Ureter (tissue), 1 donor: ENCODE results near the gene BBX. TPM values are rescaled to one million over a fixed set of nuclear protein-coding genes. Genes with fewer than 3 reads are reported as not detected.

ENCODE experiments used
- DNase-seq: peaks from one replicate; pipeline ENCODE4 v3.0.0-alpha.2; 2020; ENCODE audit warnings: low spot score
- total RNA-seq: library from RNA; stranded (reverse); gene quantifications from one replicate; pipeline ENCODE4 v1.2.4, GENCODE V29; 2023
- donor health status: DM: yes; HTN: yes; CAD: no.

BBX gene
- total RNA-seq, 1 donor from 2014 or later = 87.0 TPM

DNA sequence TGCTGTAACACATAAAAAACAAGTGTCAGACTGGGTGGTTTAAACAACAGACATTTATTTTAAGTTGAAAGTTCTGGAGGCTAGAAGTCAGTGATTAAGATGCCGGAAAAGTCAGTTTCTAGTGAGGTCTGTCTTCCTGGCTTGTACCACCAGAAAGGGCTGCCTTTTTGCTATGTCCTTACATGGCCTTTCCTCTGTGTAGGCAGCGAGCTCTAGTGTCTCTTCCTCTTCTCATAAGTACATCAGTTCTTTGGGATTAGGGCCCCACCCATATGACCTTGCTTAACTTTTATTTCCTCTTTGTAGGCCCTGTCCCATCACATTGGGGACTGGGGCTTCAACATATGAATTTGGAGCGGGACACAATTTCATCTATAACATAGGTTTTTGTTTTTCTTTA lies 128.0 kb downstream of the BBX start:
- DNase-seq = no peak

DNA sequence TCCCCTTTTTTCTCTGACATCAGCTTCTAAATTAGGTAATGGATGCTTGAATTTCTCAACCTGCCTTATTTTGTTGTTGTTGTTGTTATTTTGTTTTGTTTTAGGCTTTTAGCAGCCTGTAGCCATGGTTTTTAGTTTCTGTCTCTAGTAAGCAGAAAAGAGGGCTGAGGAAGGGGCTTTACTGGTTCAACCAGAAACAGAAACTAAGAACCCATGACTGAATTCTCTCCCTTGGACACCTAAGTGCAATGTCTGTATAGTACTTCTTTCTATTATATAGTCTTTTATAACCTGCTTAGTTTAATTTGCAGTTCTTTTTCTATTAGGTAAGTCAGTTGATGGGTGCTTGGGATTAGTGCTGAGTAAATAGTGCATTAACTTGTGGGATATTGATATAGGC lies 129.0 kb downstream of the BBX start:
- DNase-seq = no peak

DNA sequence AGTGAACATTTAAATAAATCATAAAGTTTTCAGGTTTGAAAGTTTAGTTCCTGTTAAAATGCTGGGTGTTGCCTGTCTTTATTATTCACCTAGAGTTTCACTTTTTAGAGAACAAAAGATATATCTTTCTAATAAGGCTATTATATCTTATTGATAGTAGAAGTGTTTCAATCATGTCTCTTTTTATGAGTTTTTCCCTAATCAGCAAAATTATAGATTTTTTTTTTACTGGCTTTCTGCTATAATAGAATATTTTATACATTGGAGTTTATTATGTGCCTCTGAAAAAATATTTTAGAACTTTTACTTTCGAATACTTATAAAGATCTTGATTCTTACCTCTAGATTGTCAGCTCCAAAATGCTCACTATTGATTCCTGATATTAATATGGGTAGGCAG lies 131.5 kb downstream of the BBX start:
- DNase-seq = no peak

GRCh38 chr3:107657971-107658370 lies 135.2 kb downstream of the BBX start:
- no peak for DNase-seq

- no peak for DNase-seq
Measured at GRCh38 chr3:107660306-107660976, 137.7 kb downstream of the BBX start.

- DNase-seq = no peak
Measured at GRCh38 chr3:107661447-107662123, 138.8 kb downstream of the BBX start.

DNA sequence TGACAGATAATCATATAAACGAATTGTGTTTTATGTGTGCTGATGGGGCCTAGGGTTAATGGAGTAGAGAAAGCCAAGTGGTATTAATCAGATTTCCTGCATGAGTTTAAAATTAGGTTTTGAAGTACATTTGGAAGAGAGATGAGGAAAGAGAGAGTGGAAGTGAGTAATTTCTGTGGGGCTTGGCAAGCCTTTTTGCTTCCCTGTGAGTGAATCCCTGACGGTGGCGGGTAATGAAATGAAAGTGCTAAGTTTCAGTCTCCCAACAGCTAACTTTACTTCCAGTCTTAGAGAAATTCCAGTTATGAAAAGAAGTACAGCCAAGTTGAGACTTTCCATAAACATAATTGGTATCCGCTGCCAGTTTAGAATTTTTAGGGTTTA lies 139.4 kb downstream of the BBX start:
- DNase-seq = peak; percentile 47

- no peak for DNase-seq
Measured at GRCh38 chr3:107662586-107662985, 139.8 kb downstream of the BBX start.

DNA sequence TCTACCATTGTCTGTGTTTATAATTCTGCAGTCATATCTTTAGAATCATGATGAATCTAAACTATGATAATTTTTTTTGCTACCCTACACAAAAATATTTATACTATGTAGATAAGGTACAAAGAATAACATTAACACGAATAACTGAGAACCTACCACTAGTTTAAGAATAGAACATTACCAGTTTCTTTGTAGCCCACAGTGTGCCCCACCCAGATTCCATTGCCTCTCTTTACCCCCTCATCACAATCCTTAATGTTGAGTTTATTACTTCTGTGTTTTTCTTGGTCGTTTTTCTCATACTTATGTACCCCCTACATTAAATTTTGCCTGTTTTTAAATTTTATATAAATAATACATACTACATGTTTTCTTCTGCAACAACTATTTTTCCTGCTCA lies 140.5 kb downstream of the BBX start:
- no peak for DNase-seq

- DNase-seq = no peak
Measured at GRCh38 chr3:107664614-107665013, 141.9 kb downstream of the BBX start.

GRCh38 chr3:107665351-107665750 lies 142.6 kb downstream of the BBX start:
- no peak for DNase-seq

- DNase-seq = no peak
Measured at GRCh38 chr3:107666853-107667252, 144.1 kb downstream of the BBX start.

GRCh38 chr3:107668416-107668815 lies 145.7 kb downstream of the BBX start:
- DNase-seq = no peak

DNA sequence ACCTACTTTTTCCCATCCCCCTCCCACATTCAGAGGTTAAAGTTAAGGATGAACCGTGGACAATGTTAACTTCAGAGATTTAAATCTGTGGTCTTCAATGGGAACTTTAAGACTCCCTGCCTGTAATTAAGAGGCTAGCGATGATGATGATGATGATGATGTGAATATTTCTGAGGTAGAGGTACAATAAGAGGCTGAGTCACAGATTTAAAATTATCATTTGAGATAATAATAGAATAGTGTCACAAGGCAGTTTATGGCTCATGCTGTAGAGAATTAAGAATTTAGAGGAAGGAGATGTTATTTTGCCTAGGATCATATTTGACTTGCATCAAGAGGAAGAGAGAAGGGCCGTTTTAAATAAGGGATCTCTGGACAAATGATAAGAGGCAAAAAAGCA lies 146.2 kb downstream of the BBX start:
- DNase-seq = no peak

- DNase-seq = no peak
Measured at GRCh38 chr3:107669669-107670068, 146.9 kb downstream of the BBX start.

DNA sequence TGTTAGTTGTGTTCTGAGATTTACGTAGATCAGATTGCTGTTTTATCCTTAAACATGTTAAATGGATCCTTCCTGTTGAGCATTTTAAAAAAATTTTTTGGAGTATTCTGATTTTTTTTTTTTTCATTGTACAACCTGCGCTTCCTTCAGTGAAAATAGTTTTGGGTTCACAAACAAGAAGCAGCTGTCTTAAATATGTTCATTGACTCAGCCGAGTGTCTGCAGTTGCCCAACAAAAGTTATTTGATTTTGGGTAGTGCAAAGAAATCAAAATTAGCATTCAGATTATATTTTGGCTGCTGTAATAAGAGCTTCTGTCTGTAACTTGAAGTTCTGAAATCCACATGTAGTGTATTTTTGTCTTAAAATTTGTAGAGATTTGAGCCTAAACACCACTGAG lies 148.2 kb downstream of the BBX start:
- DNase-seq = no peak

DNA sequence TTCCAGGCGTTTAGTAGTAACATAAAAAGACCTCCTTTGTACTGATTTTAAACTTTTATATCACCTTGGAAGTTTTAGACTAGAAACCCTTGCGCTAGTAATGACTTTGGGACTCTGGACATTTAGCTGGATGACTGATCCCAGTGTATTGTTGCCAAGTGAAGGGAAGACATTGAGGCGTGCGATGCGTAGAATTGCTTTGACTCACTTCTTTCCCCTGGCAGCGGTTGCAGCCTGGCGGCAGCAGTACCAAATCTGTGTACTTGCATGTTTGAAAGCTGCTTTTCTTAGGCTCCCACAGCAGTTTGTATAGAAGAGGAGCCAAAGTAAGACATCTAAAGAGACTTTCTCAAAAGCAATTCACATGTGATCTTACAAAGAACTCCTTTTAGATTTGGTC lies 151.6 kb downstream of the BBX start:
- DNase-seq = no peak

DNA sequence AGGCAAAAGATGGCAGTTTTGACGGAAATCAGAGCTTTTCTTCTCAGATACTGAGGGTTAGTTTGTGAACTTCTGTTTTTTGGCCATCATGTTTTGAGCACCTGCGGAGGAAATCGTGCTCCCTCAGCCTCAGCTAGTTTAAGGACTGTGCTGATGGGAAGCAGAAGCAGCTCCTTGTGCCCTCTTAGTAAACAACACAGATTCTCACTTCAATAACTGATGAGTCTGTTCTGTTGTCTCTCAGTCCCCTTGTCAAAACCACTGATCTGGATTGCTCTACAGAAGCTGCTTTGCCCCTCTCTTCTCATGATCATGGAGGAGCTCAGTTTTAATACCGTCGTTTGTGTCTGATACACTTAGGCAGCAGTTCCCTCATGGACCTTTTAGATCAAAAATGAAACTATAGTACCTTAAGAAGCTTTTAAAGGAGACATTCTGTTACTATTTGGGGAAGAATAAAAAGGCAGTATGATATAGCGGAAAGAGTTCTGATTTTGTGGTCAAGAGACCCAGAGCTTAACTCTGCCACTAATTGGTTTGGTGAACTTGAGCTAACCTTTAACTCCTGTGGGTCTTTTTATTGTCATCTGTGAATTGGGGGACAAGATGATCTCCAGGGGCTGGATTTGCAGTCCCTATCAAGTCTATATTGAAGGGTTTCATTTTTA lies 152.6 kb downstream of the BBX start:
- no peak for DNase-seq

GRCh38 chr3:107676469-107677309 lies 153.9 kb downstream of the BBX start:
- no peak for DNase-seq

- DNase-seq = no peak
Measured at GRCh38 chr3:107679921-107680320, 157.2 kb downstream of the BBX start.

DNA sequence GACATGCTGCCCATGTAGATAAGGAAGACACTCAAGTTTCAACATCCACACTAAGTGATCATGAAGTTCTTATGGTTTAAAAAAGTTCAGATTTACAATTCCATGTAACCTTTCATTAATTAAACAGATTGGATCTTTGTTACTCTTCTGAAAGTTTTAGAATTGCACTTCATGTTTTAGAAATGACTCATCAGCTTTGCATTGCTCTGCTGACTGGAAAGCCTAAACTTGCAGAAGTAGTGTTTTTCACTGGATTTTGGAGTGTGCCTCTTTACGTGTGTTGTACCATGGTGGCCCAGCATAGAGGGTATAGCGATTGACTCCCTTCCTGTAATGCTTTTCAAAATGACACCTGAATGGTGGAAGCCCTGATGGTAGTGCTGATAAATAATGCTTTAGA lies 157.9 kb downstream of the BBX start:
- no peak for DNase-seq

GRCh38 chr3:107681396-107681795 lies 158.6 kb downstream of the BBX start:
- DNase-seq = no peak
